Body of pancreas (tissue), 4 donors: ENCODE results near the gene PAPPA.

ENCODE experiments used
- CTCF ChIP-seq, 7 experiments: fragments of 450-650 bp in 4 of 7; fragments of 200-600 bp in 3 of 7; sonication (generic) in 3 of 7; IDR thresholded peaks; one replicate each; pipeline ENCODE4 v1.5.1; 2016 to 2019; ENCODE audit warnings: antibody characterized with exemption in 7 of 7
- POLR2A ChIP-seq, 3 donors: fragments of 450-650 bp; IDR thresholded peaks; one replicate each; pipeline ENCODE4 v1.6.1; 2016; ENCODE audit warnings: antibody characterized with exemption in 3 of 3, mild to moderate bottlenecking in 2 of 3

- TF ChIP-seq POLR2A (IDR thresholded peaks at IDR 0.05), result no peak
- TF ChIP-seq CTCF (IDR thresholded peaks at IDR 0.05), result no peak
Observed at GRCh38 chr9:116243708-116244107, 90.1 kb downstream of the PAPPA start.
